Mucosa of descending colon (tissue), 3 donors: ENCODE measurements around the gene CLIP2. TPM values are rescaled to one million over a fixed set of nuclear protein-coding genes. Genes with fewer than 3 reads are reported as not detected.
"Not testable (repeated sequence)": the region's sequence is repeated elsewhere in the genome, so short reads cannot be mapped to it uniquely, and the experiment has no call there.

Experiments
- ATAC-seq: fragments of 200-7000 bp; cut with Tn5 transposase; one replicate; pipeline ENCODE4 v1.9.1; 2020; ENCODE audit warnings: mild to moderate bottlenecking, moderate library complexity
- DNase-seq, 3 donors: peaks; one replicate each; pipeline ENCODE4 v3.0.0-alpha.2; 2020
- H3K36me3 ChIP-seq: fragments of 200-600 bp; one replicate; pipeline ENCODE4 v1.8.0; 2021; ENCODE audit warnings: low read depth, mild to moderate bottlenecking
- H3K4me1 ChIP-seq: fragments of 200-600 bp; one replicate; pipeline ENCODE4 v1.8.0; 2021; ENCODE audit warnings: low read depth, mild to moderate bottlenecking
- H3K4me3 ChIP-seq: fragments of 200-600 bp; one replicate; pipeline ENCODE4 v1.8.0; 2021; ENCODE audit warnings: mild to moderate bottlenecking
- H3K9me3 ChIP-seq: fragments of 200-600 bp; one replicate; pipeline ENCODE4 v1.8.0; 2021; ENCODE audit warnings: mild to moderate bottlenecking
- CTCF ChIP-seq: fragments of 200-600 bp; IDR thresholded peaks from one replicate; pipeline ENCODE4 v1.8.0; 2022; ENCODE audit warnings: antibody characterized with exemption, mild to moderate bottlenecking
- intact Hi-C, 2 donors: fragments of 100-400 bp; cut with DNase I in 1 of 2; cut with micrococcal nuclease in 1 of 2; formaldehyde crosslinking; loops; one replicate each; pipeline versions ENCODE4 v1.11.0 to v1.11.1; 2022; cut with DNase I, micrococcal nuclease
- total RNA-seq, 3 donors: library from RNA; stranded (reverse); fragmentation: NEBNext Ultra II Directional in 2 of 3; extraction: Animal tissue kit (Norgen Biotek cat#: 25700) in 2 of 3; gene quantifications; one replicate each; pipeline versions ENCODE4 v1.2.1 to v1.2.4, GENCODE V29; 2021 to 2023
- donor health status: DM: no; HTN: no; CAD: no; lungs with moderate emphysema.
- donor health status: DM: no; HTN: no; CAD: no.
- donor health status: DM: no; HTN: yes; CAD: no.

Gene CLIP2
- total RNA-seq, 3 donors from 2014 or later: 57.6 to 77.7 (median 67.1) TPM

GRCh38 chr7:74376256-74377036, 87.2 kb downstream of the CLIP2 start:
- no peak for DNase-seq
- no peak overlapping the region for H3K4me3 ChIP-seq
- ATAC-seq: no peak
- H3K36me3 ChIP-seq: peaks cover 6% of the 10 kb centered on the region
- H3K4me1 ChIP-seq: peaks cover 5% of the 10 kb centered on the region
- no peaks in the 10 kb centered on the region for H3K9me3 ChIP-seq
- TF ChIP-seq CTCF: no peak
- intact Hi-C loops: no loop called here

- ATAC-seq (no peak), DNase-seq (no peak)
- intact Hi-C loops: loop anchor here in 1 of 2 donors (10.0 kb wide), 1 partner anchor 85 kb away; no protein-coding TSS in a partner anchor
- no peak for TF ChIP-seq CTCF
- no peak overlapping the region for H3K4me3 ChIP-seq
- H3K4me1 ChIP-seq: no peaks in the 10 kb centered on the region
- H3K9me3 ChIP-seq: no peaks in the 10 kb centered on the region
- peaks cover 6% of the 10 kb centered on the region for H3K36me3 ChIP-seq
Observed at GRCh38 chr7:74379938-74380337, 90.7 kb downstream of the CLIP2 start.

- no peak for TF ChIP-seq CTCF
- Histone ChIP-seq H3K9me3 (no peaks in the 10 kb centered on the region), H3K4me3 (no peak overlapping the region), H3K4me1 (no peaks in the 10 kb centered on the region), H3K36me3 (peaks cover 6% of the 10 kb centered on the region)
- no peak for ATAC-seq
- intact Hi-C loops: loop anchor here in 1 of 2 donors (10.0 kb wide), 1 partner anchor 86 kb away; no protein-coding TSS in a partner anchor
- DNase-seq: no peak
Observed at GRCh38 chr7:74380720-74381119, 91.5 kb downstream of the CLIP2 start.

- intact Hi-C loops: loop anchor here in 1 of 2 donors (10.0 kb wide), 1 partner anchor 89 kb away; no protein-coding TSS in a partner anchor
- H3K36me3 ChIP-seq, H3K4me1 ChIP-seq, ATAC-seq, DNase-seq, H3K4me3 ChIP-seq, H3K9me3 ChIP-seq: not testable (repeated sequence)
Observed at GRCh38 chr7:74384086-74384485, 94.9 kb downstream of the CLIP2 start.

- not testable (repeated sequence) for H3K4me1 ChIP-seq, H3K36me3 ChIP-seq, ATAC-seq, DNase-seq, H3K9me3 ChIP-seq, H3K4me3 ChIP-seq
- intact Hi-C loops: loop anchor here in 1 of 2 donors (10.0 kb wide), 1 partner anchor 90 kb away; no protein-coding TSS in a partner anchor
Observed at GRCh38 chr7:74384854-74385253, 95.6 kb downstream of the CLIP2 start.

GRCh38 chr7:74387606-74388005, 98.4 kb downstream of the CLIP2 start:
- no peaks in the 10 kb centered on the region for H3K36me3 ChIP-seq
- intact Hi-C loops: loop anchor here in 1 of 2 donors (10.0 kb wide), 1 partner anchor 93 kb away; no protein-coding TSS in a partner anchor
- H3K4me3 ChIP-seq: no peak overlapping the region
- no peak for DNase-seq
- no peak for TF ChIP-seq CTCF
- ATAC-seq: no peak
- H3K9me3 ChIP-seq: no peaks in the 10 kb centered on the region
- H3K4me1 ChIP-seq: no peaks in the 10 kb centered on the region
